Thyroid gland (tissue), 4 donors: ENCODE data around the gene FBXO41.

Experiments used
- CTCF ChIP-seq, 6 experiments: fragments of 200-600 bp in 3 of 6; fragments of 450-650 bp in 3 of 6; sonication (generic) in 3 of 6; IDR thresholded peaks; one replicate each; pipeline ENCODE4 v1.5.1; 2016 to 2019; ENCODE audit warnings: antibody characterized with exemption in 6 of 6, mild to moderate bottlenecking in 2 of 6, inconsistent platforms in 1 of 6, moderate library complexity in 1 of 6
- POLR2A ChIP-seq, 2 donors: fragments of 450-650 bp; IDR thresholded peaks; one replicate each; pipeline ENCODE4 v1.6.1; 2017; ENCODE audit warnings: antibody characterized with exemption in 2 of 2, mild to moderate bottlenecking in 2 of 2, moderate library complexity in 1 of 2

GRCh38 chr2:73225513-73226360, 58.5 kb downstream of the FBXO41 start:
- TF ChIP-seq CTCF (IDR thresholded peaks at IDR 0.05) (no peak), POLR2A (IDR thresholded peaks at IDR 0.05) (no peak)
